ENCODE data around the gene BBC3. TPM values are rescaled to one million over a fixed set of nuclear protein-coding genes. Genes with fewer than 3 reads are reported as not detected.
"Not testable (repeated sequence)": the region's sequence is repeated elsewhere in the genome, so short reads cannot be mapped to it uniquely, and the experiment has no call there.

BBC3 gene
- 10 to 100 TPM; 23.2 to 26.2 TPM for total RNA-seq

GRCh38 chr19:47230921-47231214 lies at the start of gene BBC3:
Gene BBC3 (minus strand): TSS chr19:47231199. CDS start chr19:47228431, 2,768 bp downstream.
- Mint-ChIP-seq H3K27me3 (no peaks in the 10 kb centered on the region), H3K4me3 (peak within 1 kb of the TSS; percentile 65), H3K27ac (peak within 1 kb of the TSS; percentile 72), H3K4me1 (ENCODE audit: low read depth) (peaks cover 20% of the 10 kb centered on the region), H3K36me3 (ENCODE audit: low read depth) (peaks cover 4% of the 10 kb centered on the region), H3K9me3 (no peaks in the 10 kb centered on the region)
- ATAC-seq (no peak), DNase-seq (no peak)
- CTCF ChIA-PET = no interaction called here
- TF ChIP-seq, protein P1, sequence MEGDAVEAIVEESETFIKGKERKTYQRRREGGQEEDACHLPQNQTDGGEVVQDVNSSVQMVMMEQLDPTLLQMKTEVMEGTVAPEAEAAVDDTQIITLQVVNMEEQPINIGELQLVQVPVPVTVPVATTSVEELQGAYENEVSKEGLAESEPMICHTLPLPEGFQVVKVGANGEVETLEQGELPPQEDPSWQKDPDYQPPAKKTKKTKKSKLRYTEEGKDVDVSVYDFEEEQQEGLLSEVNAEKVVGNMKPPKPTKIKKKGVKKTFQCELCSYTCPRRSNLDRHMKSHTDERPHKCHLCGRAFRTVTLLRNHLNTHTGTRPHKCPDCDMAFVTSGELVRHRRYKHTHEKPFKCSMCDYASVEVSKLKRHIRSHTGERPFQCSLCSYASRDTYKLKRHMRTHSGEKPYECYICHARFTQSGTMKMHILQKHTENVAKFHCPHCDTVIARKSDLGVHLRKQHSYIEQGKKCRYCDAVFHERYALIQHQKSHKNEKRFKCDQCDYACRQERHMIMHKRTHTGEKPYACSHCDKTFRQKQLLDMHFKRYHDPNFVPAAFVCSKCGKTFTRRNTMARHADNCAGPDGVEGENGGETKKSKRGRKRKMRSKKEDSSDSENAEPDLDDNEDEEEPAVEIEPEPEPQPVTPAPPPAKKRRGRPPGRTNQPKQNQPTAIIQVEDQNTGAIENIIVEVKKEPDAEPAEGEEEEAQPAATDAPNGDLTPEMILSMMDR (IDR thresholded peaks at IDR 0.05) = no peak
- intact Hi-C loops (cut with micrococcal nuclease) = no loop called here
- POLR2A ChIA-PET = no interaction called here

DNA sequence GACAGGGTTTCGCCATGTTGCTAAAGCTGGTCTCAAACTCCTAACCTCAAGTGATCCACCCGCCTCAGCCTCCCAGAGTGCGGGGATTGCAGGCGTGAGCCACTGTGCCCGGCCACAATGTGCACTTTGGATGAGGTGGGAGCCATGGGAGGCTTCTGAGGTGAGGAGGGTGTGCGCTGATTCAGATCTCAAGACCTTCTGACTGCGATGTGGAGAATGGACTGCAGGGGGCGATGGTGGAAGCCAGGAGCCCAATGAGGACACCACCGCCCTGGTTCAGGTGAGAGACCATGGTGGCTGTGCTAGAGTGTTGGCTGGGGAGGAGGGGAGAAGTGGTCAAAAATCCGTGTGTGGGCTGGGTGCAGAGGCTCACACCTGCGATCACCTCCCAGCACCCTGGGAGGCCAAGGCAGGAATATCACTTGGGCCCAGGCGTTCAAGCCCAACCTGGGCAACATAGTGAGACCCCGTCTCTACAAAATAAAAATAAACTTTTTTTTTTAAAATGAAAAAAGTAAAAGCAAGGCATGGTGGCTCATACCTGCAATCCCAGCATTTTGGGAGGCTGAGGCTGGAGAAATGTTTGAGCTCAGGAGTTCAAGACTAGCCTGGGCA lies 49.3 kb upstream of the BBC3 start:
- DNase-seq (peak; percentile 83), ATAC-seq (peak; percentile 80)
- intact Hi-C loops (cut with micrococcal nuclease) = no loop called here
- ChIA-PET POLR2A (no interaction called here), CTCF (no interaction called here)
- H3K27ac Mint-ChIP-seq = no peak overlapping the region
- no peaks in the 10 kb centered on the region for H3K9me3 Mint-ChIP-seq
- H3K27me3 Mint-ChIP-seq = no peaks in the 10 kb centered on the region
- TF ChIP-seq, protein P1 (IDR thresholded peaks at IDR 0.05) = peak; percentile 72
- H3K4me1 Mint-ChIP-seq (ENCODE audit: low read depth) = peaks cover 14% of the 10 kb centered on the region
- no peak overlapping the region for H3K4me3 Mint-ChIP-seq
- H3K36me3 Mint-ChIP-seq (ENCODE audit: low read depth) = peaks cover 10% of the 10 kb centered on the region

- CTCF ChIA-PET = interaction anchor here (1.6 to 3.7 kb wide), 5 partner anchors 7 to 115 kb away, joined by 8 to 22 read pairs (median 10); no protein-coding TSS in a partner anchor
- H3K27me3 Mint-ChIP-seq; DNase-seq; H3K9me3 Mint-ChIP-seq; H3K27ac Mint-ChIP-seq; intact Hi-C loops (cut with micrococcal nuclease); ATAC-seq; H3K4me3 Mint-ChIP-seq: not testable (repeated sequence)
- POLR2A ChIA-PET = interaction anchor here (0.6 to 3.9 kb wide), 3 partner anchors 17 to 152 kb away, joined by 3 to 33 read pairs (median 3); partner anchors contain the start of gene CCDC9
- peaks cover 26% of the 10 kb centered on the region for H3K4me1 Mint-ChIP-seq (ENCODE audit: low read depth)
- peaks cover 10% of the 10 kb centered on the region for H3K36me3 Mint-ChIP-seq (ENCODE audit: low read depth)
Observed at GRCh38 chr19:47276513-47276912, 45.5 kb upstream of the BBC3 start.

- TF ChIP-seq, protein P1 (IDR thresholded peaks at IDR 0.05) = no peak
- Mint-ChIP-seq H3K27me3 (no peaks in the 10 kb centered on the region), H3K4me3 (peak overlapping the region; percentile 58), H3K27ac (no peak overlapping the region), H3K9me3 (no peaks in the 10 kb centered on the region), H3K4me1 (ENCODE audit: low read depth) (peaks cover 26% of the 10 kb centered on the region), H3K36me3 (ENCODE audit: low read depth) (peaks cover 10% of the 10 kb centered on the region)
- ATAC-seq = no peak
- no peak for DNase-seq
- ChIA-PET POLR2A (interaction anchor here (0.6 to 3.9 kb wide), 8 partner anchors 9 to 160 kb away, joined by 3 to 33 read pairs (median 3); partner anchors contain the start of gene CCDC9), CTCF (interaction anchor here (0.9 to 3.7 kb wide), 7 partner anchors 8 to 115 kb away, joined by 4 to 22 read pairs (median 10); no protein-coding TSS in a partner anchor)
- intact Hi-C loops (cut with micrococcal nuclease) = no loop called here
Observed at GRCh38 chr19:47275791-47276461, 44.9 kb upstream of the BBC3 start.

- H3K27ac Mint-ChIP-seq = peak overlapping the region; percentile 48
- H3K4me3 Mint-ChIP-seq = peak overlapping the region; percentile 58
- ChIA-PET POLR2A (interaction anchor here (0.7 to 3.9 kb wide), 12 partner anchors 10 to 162 kb away, joined by 3 to 33 read pairs (median 4); partner anchors contain the start of genes CCDC9 and ZC3H4), CTCF (interaction anchor here (0.9 to 3.7 kb wide), 8 partner anchors 9 to 150 kb away, joined by 3 to 22 read pairs (median 10); no protein-coding TSS in a partner anchor)
- H3K36me3 Mint-ChIP-seq (ENCODE audit: low read depth) = peaks cover 10% of the 10 kb centered on the region
- DNase-seq (peak; percentile 26), ATAC-seq (peak; percentile 8)
- H3K4me1 Mint-ChIP-seq (ENCODE audit: low read depth) = peaks cover 26% of the 10 kb centered on the region
- intact Hi-C loops (cut with micrococcal nuclease) = no loop called here
- no peaks in the 10 kb centered on the region for H3K9me3 Mint-ChIP-seq
- TF ChIP-seq, protein P1 (IDR thresholded peaks at IDR 0.05) = no peak
- no peaks in the 10 kb centered on the region for H3K27me3 Mint-ChIP-seq
Observed at GRCh38 chr19:47274891-47275761, 44.1 kb upstream of the BBC3 start.

All from activated CD8-positive, alpha-beta T cell treated with anti-CD3 and anti-CD28 coated beads for 36 hours (primary cell).